NT2/D1 (cell line): ENCODE data around the gene FPR1.

Experiments
- SUZ12 ChIP-seq: IDR thresholded peaks from 2 replicates; pipeline ENCODE4 v1.6.1; 2011; ENCODE audit not compliant: insufficient read length, insufficient read depth; ENCODE audit errors: extremely low read depth
- YY1 ChIP-seq: IDR thresholded peaks from 2 replicates; pipeline ENCODE4 v1.6.1; 2011; ENCODE audit not compliant: insufficient read length, insufficient read depth
- ZNF274 ChIP-seq: IDR thresholded peaks from 2 replicates; pipeline ENCODE4 v1.6.1; 2011; ENCODE audit warnings: mild to moderate bottlenecking, low read depth, low read length

DNA sequence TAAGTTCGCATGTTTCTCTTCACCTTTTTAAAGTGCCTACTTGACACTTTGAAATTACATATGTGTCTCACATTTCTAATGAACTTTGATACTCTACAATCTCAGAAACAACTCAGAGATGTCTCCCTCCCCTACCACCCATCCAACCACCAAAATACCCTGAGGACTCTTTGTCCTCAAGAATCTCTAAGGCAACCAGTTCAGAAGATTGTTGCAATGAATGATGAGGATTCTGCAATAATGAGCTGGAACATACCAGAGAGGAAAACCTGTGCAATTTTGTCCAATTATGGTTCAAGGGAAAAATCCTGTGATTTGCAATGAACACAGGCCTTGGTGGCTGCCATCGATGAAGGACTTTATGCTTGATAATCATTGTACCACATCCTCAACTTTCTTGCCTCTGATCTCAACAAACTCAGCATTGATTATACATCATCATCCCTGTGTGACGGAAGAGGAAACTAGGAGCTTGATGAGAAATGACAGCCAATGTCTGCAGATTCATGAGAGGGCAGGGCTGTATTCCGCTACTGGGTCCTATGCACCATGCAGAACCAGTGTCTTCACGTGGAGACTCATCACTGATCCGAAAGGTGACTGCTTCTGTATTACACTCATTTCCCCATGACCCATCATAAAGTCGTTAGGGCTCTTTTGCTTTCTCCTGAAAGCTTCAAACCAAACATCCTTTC is 1.1 kb downstream of the FPR1 start:
- TF ChIP-seq YY1, result no peak
- TF ChIP-seq ZNF274, result no peak
- no peak for TF ChIP-seq SUZ12
